HCT116 (cell line): ENCODE results near the gene C19orf25. TPM values are rescaled to one million over a fixed set of nuclear protein-coding genes. Genes with fewer than 3 reads are reported as not detected.

Experiments
- ATAC-seq: fragments of 200-7000 bp; cut with Tn5 transposase; 2 replicates; pipeline ENCODE4 v1.9.1; 2020; ENCODE audit warnings: mild to moderate bottlenecking, moderate library complexity
- BruUV-seq: library from RNA; stranded (reverse); fragments of 400-500 nt; replicated peaks from 2 replicates; lab custom pipeline; 2021; lab: Mats Ljungman, UMichigan
- CTCF ChIA-PET: fragments of 300-600 bp; sonication (Branson Sonifier 250); formaldehyde crosslinking; loops from one replicate; lab custom pipeline; 2021; ENCODE audit warnings: antibody characterized with exemption; lab: Charles Lee
- POLR2A ChIA-PET: fragments of 300-600, 350-600 bp; sonication (Branson Sonifier 250); formaldehyde crosslinking; loops from one replicate; lab custom pipeline; 2021; ENCODE audit warnings: antibody characterized with exemption; lab: Charles Lee
- RAD21 ChIA-PET, 2 experiments: fragments of 300-600 bp; sonication (Branson Sonifier 250); formaldehyde crosslinking; loops; one replicate each; lab custom pipeline; 2023; ENCODE audit warnings: low total read pairs in 2 of 2; ENCODE audit not compliant: uncharacterized antibody in 2 of 2, unreplicated experiment in 2 of 2, low non-redundant PET in 1 of 2; lab: Charles Lee
- DNase-seq: peaks from one replicate; pipeline ENCODE4 v3.0.0-alpha.2; 2010; ENCODE audit warnings: low read depth, low spot score
- H2AFZ ChIP-seq: fragments of 200-600 bp; shearing (Covaris generic), sonication (generic); 2 replicates; pipeline ENCODE4 v1.6.1; 2017; ENCODE audit warnings: low read depth, mixed run types, mixed read lengths, antibody characterized with exemption, low read length; ENCODE audit not compliant: poor library complexity, severe bottlenecking
- H3K27ac ChIP-seq: 2 replicates; pipeline ENCODE4 v1.5.1; 2012; ENCODE audit warnings: low read depth, low read length
- H3K27me3 ChIP-seq: fragments of 200-600 bp; sonication (generic); 2 replicates; pipeline ENCODE4 v1.6.1; 2016; ENCODE audit warnings: mixed run types, low read length, mixed read lengths; ENCODE audit not compliant: insufficient read depth
- H3K36me3 ChIP-seq, 2 experiments: fragments of 200-500 bp in 1 of 2; fragments of 200-600 bp in 1 of 2; sonication (Bioruptor generic) in 1 of 2; sonication (generic) in 1 of 2; 2 replicates each; pipeline versions ENCODE4 v1.5.1 to v1.6.1; 2014 to 2016; ENCODE audit warnings: low read length in 2 of 2, inconsistent platforms in 1 of 2, mixed read lengths in 1 of 2, mixed run types in 1 of 2; ENCODE audit not compliant: insufficient read depth in 2 of 2, control insufficient read depth in 1 of 2
- H3K4me1 ChIP-seq, 2 experiments: fragments of 200-600 bp in 1 of 2; sonication (generic) in 1 of 2; 2 replicates each; pipeline versions ENCODE4 v1.5.1 to v1.6.1; 2012 to 2017; ENCODE audit warnings: low read length in 2 of 2, inconsistent platforms in 1 of 2, mild to moderate bottlenecking in 1 of 2, mixed read lengths in 1 of 2, mixed run types in 1 of 2, moderate library complexity in 1 of 2; ENCODE audit not compliant: insufficient read depth in 2 of 2, control insufficient read depth in 1 of 2
- H3K4me2 ChIP-seq: fragments of 200-600 bp; sonication (generic); 2 replicates; pipeline ENCODE4 v1.6.1; 2017; ENCODE audit warnings: mixed run types, low read length, mixed read lengths
- H3K4me3 ChIP-seq, 2 experiments: fragments of 200-600 bp in 1 of 2; sonication (generic) in 1 of 2; replicated peaks in 1 of 2; 2 replicates each; pipeline ENCODE4 v1.5.1; 2011 to 2016; ENCODE audit warnings: low read length in 2 of 2, control low read depth in 1 of 2, low read depth in 1 of 2, mild to moderate bottlenecking in 1 of 2, mixed read lengths in 1 of 2, mixed run types in 1 of 2
- H3K79me2 ChIP-seq: fragments of 200-600 bp; sonication (generic); 2 replicates; pipeline ENCODE4 v1.6.1; 2017; ENCODE audit warnings: mild to moderate bottlenecking, mixed run types, low read length, moderate library complexity, mixed read lengths; ENCODE audit not compliant: insufficient read depth
- H3K9ac ChIP-seq: fragments of 200-600 bp; sonication (generic); 2 replicates; pipeline ENCODE4 v1.6.1; 2016; ENCODE audit warnings: low read length, mixed read lengths
- H3K9me2 ChIP-seq: fragments of 200-600 bp; sonication (generic), shearing (Covaris generic); 2 replicates; pipeline ENCODE4 v1.6.1; 2017; ENCODE audit warnings: mixed run types, mild to moderate bottlenecking, moderate library complexity; ENCODE audit not compliant: insufficient read depth
- H3K9me3 ChIP-seq, 2 experiments: fragments of 200-500 bp in 1 of 2; fragments of 200-600 bp in 1 of 2; sonication (Bioruptor generic) in 1 of 2; sonication (generic) in 1 of 2; 2 replicates each; pipeline ENCODE4 v1.6.1; 2014 to 2017; ENCODE audit warnings: low read length in 2 of 2, mixed read lengths in 2 of 2, inconsistent platforms in 1 of 2, low read depth in 1 of 2, mild to moderate bottlenecking in 1 of 2, mixed run types in 1 of 2, moderate library complexity in 1 of 2; ENCODE audit not compliant: control insufficient read depth in 1 of 2, insufficient read depth in 1 of 2
- H4K20me1 ChIP-seq: fragments of 200-600 bp; sonication (generic), shearing (Covaris generic); 2 replicates; pipeline ENCODE4 v1.6.1; 2017; ENCODE audit warnings: mixed run types, mild to moderate bottlenecking, moderate library complexity; ENCODE audit not compliant: insufficient read depth
- ATF3 ChIP-seq: IDR thresholded peaks from 2 replicates; pipeline ENCODE4 v1.6.1; 2012
- CBX3 ChIP-seq: IDR thresholded peaks from 2 replicates; pipeline ENCODE4 v1.6.1; 2012; ENCODE audit warnings: low read depth
- EGR1 ChIP-seq: IDR thresholded peaks from 2 replicates; pipeline ENCODE4 v1.6.1; 2012; ENCODE audit warnings: low read depth
- ELF1 ChIP-seq: IDR thresholded peaks from 2 replicates; pipeline ENCODE4 v1.6.1; 2012; ENCODE audit warnings: low read depth, borderline replicate concordance
- FOSL1 ChIP-seq: IDR thresholded peaks from 2 replicates; pipeline ENCODE4 v1.6.1; 2012; ENCODE audit warnings: low read depth
- JUND ChIP-seq: IDR thresholded peaks from 2 replicates; pipeline ENCODE4 v1.6.1; 2012
- MAX ChIP-seq: IDR thresholded peaks from 2 replicates; pipeline ENCODE4 v1.6.1; 2012
- POLR2A ChIP-seq: IDR thresholded peaks from 2 replicates; pipeline ENCODE4 v1.7.0; 2011; ENCODE audit warnings: borderline replicate concordance; ENCODE audit not compliant: insufficient read depth, insufficient read length; ENCODE audit errors: extremely low read depth
- POLR2AphosphoS5 ChIP-seq: IDR thresholded peaks from 2 replicates; pipeline ENCODE4 v1.6.1; 2011; ENCODE audit warnings: mild to moderate bottlenecking, low read depth, low read length, moderate library complexity
- RAD21 ChIP-seq: IDR thresholded peaks from 2 replicates; pipeline ENCODE4 v1.6.1; 2012; ENCODE audit warnings: low read depth, mild to moderate bottlenecking
- REST ChIP-seq: IDR thresholded peaks from 2 replicates; pipeline ENCODE4 v1.6.1; 2012; ENCODE audit warnings: low read depth
- SIN3A ChIP-seq: IDR thresholded peaks from 2 replicates; pipeline ENCODE4 v1.6.1; 2012; ENCODE audit warnings: low read depth
- SRF ChIP-seq: IDR thresholded peaks from 2 replicates; pipeline ENCODE4 v1.6.1; 2012; ENCODE audit warnings: low read depth
- TCF7L2 ChIP-seq: IDR thresholded peaks from 2 replicates; pipeline ENCODE4 v1.7.0; 2011; ENCODE audit warnings: borderline replicate concordance, inconsistent platforms; ENCODE audit not compliant: insufficient read depth, insufficient read length; ENCODE audit errors: extremely low read depth
- YY1 ChIP-seq: IDR thresholded peaks from 2 replicates; pipeline ENCODE4 v1.6.1; 2011; ENCODE audit warnings: low read length, low read depth, moderate library complexity, mild to moderate bottlenecking; ENCODE audit not compliant: insufficient replicate concordance; ENCODE audit errors: extremely low read depth
- ZBTB33 ChIP-seq: IDR thresholded peaks from 2 replicates; pipeline ENCODE4 v1.6.1; 2011; ENCODE audit warnings: mild to moderate bottlenecking, low read length, moderate library complexity; ENCODE audit not compliant: insufficient replicate concordance; ENCODE audit errors: extremely low read depth
- ZFX ChIP-seq: fragments of 450-650 bp; IDR thresholded peaks from 2 replicates; pipeline ENCODE4 v1.6.1; 2017
- ZNF274 ChIP-seq: fragments of 200-500 bp; sonication (Bioruptor generic); IDR thresholded peaks from 2 replicates; pipeline ENCODE4 v1.6.1; 2014; ENCODE audit warnings: mild to moderate bottlenecking, low read depth, low read length, inconsistent platforms
- intact Hi-C: fragments of 100-400 bp; cut with micrococcal nuclease; formaldehyde crosslinking; loops from 2 replicates; pipeline ENCODE4 v1.10.0; 2022
- total RNA-seq: library from RNA; stranded (reverse); gene quantifications from one replicate; pipeline ENCODE4 v1.2.1, GENCODE V29; 2021; ENCODE audit not compliant: unreplicated experiment

The C19orf25 gene
- total RNA-seq, 1 experiment from 2014 or later = 48.8 TPM

- RAD21 ChIA-PET = no interaction called here
- H3K36me3 ChIP-seq = no peaks in the 10 kb centered on the region
- H3K4me3 ChIP-seq = no peak overlapping the region
- no peaks in the 10 kb centered on the region for H4K20me1 ChIP-seq
- TF ChIP-seq ZBTB33 (no peak), ATF3 (no peak), SIN3A (no peak), EGR1 (no peak), CBX3 (no peak), ELF1 (no peak), POLR2A (no peak), SRF (no peak), MAX (no peak), YY1 (no peak), FOSL1 (no peak), ZFX (no peak), JUND (no peak), ZNF274 (no peak), REST (no peak), RAD21 (no peak), POLR2AphosphoS5 (no peak), TCF7L2 (no peak)
- TF ChIP-seq, all 23 proteins: peak for 0
- no peak overlapping the region for H3K9ac ChIP-seq
- H3K4me1 ChIP-seq = peaks cover 18 to 43% of the 10 kb centered on the region in 2 experiments
- no peaks in the 10 kb centered on the region for H3K79me2 ChIP-seq
- POLR2A ChIA-PET = no interaction called here
- no peaks in the 10 kb centered on the region for H3K9me3 ChIP-seq
- BruUV-seq = no TSS peak
- H3K27me3 ChIP-seq = no peaks in the 10 kb centered on the region; the same call in 1 of the 2 replicates
- CTCF ChIA-PET = no interaction called here
- no peaks in the 10 kb centered on the region for H3K9me2 ChIP-seq
- H2AFZ ChIP-seq = no peak overlapping the region
- intact Hi-C loops = no loop called here
- no peak overlapping the region for H3K4me2 ChIP-seq
- DNase-seq = no peak
- no peak for ATAC-seq
- H3K27ac ChIP-seq = no peak overlapping the region
These were observed 31.1 kb downstream of the C19orf25 start for GRCh38 chr19:1447944-1448343.
